Right ventricle myocardium superior (tissue), 1 donor: Measurements from ENCODE around the gene TMC6. TPM values are rescaled to one million over a fixed set of nuclear protein-coding genes. Genes with fewer than 3 reads are reported as not detected.
"Not testable (repeated sequence)": the region's sequence is repeated elsewhere in the genome, so short reads cannot be mapped to it uniquely, and the experiment has no call there.

ENCODE experiments used
- ATAC-seq: fragments of 200-7000 bp; cut with Tn5 transposase; one replicate; pipeline ENCODE4 v1.9.1; 2020; ENCODE audit warnings: mild to moderate bottlenecking; ENCODE audit not compliant: poor library complexity
- DNase-seq: peaks from one replicate; pipeline ENCODE4 v3.0.0-alpha.2; 2020
- intact Hi-C: fragments of 100-400 bp; cut with DNase I; formaldehyde crosslinking; loops from one replicate; pipeline ENCODE4 v1.11.2; 2022
- total RNA-seq: library from RNA; stranded (reverse); fragmentation: NEBNext Ultra II Directional; extraction: Animal tissue kit (Norgen Biotek cat#: 25700); gene quantifications from one replicate; pipeline ENCODE4 v1.2.1, GENCODE V29; 2021
- donor health status: DM: no; HTN: yes; CAD: no; lungs with severe emphysema.

TMC6 gene
- total RNA-seq, 1 donor from 2014 or later, result 57.2 TPM

- intact Hi-C loops, result no loop called here
- DNase-seq (no peak), ATAC-seq (no peak)
Observed at GRCh38 chr17:78105551-78105950, 23.0 kb downstream of the TMC6 start.

- DNase-seq (no peak), ATAC-seq (peak; percentile 28)
- intact Hi-C loops, result no loop called here
Observed at GRCh38 chr17:78105101-78105500, 23.5 kb downstream of the TMC6 start.

GRCh38 chr17:78104540-78104941 lies 24.0 kb downstream of the TMC6 start:
- intact Hi-C loops, result no loop called here
- ATAC-seq (no peak), DNase-seq (no peak)

- DNase-seq, result no peak
- no peak for ATAC-seq
- intact Hi-C loops, result no loop called here
Observed at GRCh38 chr17:78103311-78103710, 25.2 kb downstream of the TMC6 start.

- ATAC-seq (no peak), DNase-seq (no peak)
- intact Hi-C loops, result no loop called here
Observed at GRCh38 chr17:78101542-78101941, 27.0 kb downstream of the TMC6 start.

- no peak for DNase-seq
- no peak for ATAC-seq
- intact Hi-C loops, result no loop called here
Observed at GRCh38 chr17:78101112-78101511, 27.4 kb downstream of the TMC6 start.

GRCh38 chr17:78096093-78096492 lies 32.5 kb downstream of the TMC6 start:
- ATAC-seq, result no peak
- intact Hi-C loops, result no loop called here
- no peak for DNase-seq

GRCh38 chr17:78095035-78095434 lies 33.5 kb downstream of the TMC6 start:
- intact Hi-C loops, result no loop called here
- no peak for ATAC-seq
- DNase-seq, result no peak

GRCh38 chr17:78092794-78093324 lies 35.7 kb downstream of the TMC6 start:
- ATAC-seq, result no peak
- DNase-seq, result no peak
- intact Hi-C loops, result no loop called here

- no peak for DNase-seq
- intact Hi-C loops, result no loop called here
- peak; percentile 28 for ATAC-seq
Observed at GRCh38 chr17:78089576-78090281, 38.8 kb downstream of the TMC6 start.

GRCh38 chr17:78088529-78088928 lies 40.0 kb downstream of the TMC6 start:
- intact Hi-C loops, result no loop called here
- ATAC-seq, result no peak
- no peak for DNase-seq

GRCh38 chr17:78086740-78087139 lies 41.8 kb downstream of the TMC6 start:
- no peak for DNase-seq

GRCh38 chr17:78082988-78083387 lies 45.6 kb downstream of the TMC6 start:
- intact Hi-C loops, result no loop called here
- ATAC-seq (peak; percentile 25), DNase-seq (no peak)

More at GRCh38 chr17:78086740-78087139, 41.8 kb downstream of the TMC6 start:
- no peak for ATAC-seq
- intact Hi-C loops, result no loop called here

- not testable (repeated sequence) for ATAC-seq
Observed at GRCh38 chr17:78082355-78082872, 46.1 kb downstream of the TMC6 start.

GRCh38 chr17:78081551-78081950 lies 47.0 kb downstream of the TMC6 start:
- intact Hi-C loops, result no loop called here
- ATAC-seq, result peak; percentile 13
- DNase-seq, result no peak

More at GRCh38 chr17:78082355-78082872, 46.1 kb downstream of the TMC6 start:
- intact Hi-C loops, DNase-seq: not testable (repeated sequence)

GRCh38 chr17:78079253-78079652 lies 49.3 kb downstream of the TMC6 start:
- ATAC-seq, result peak; percentile 90
- DNase-seq, result peak; percentile 56
- intact Hi-C loops, result no loop called here

- DNase-seq (no peak), ATAC-seq (no peak)
- intact Hi-C loops, result no loop called here
Observed at GRCh38 chr17:78075545-78075944, 53.0 kb downstream of the TMC6 start.

- DNase-seq, result no peak
- intact Hi-C loops, result no loop called here
- ATAC-seq, result no peak
Observed at GRCh38 chr17:78075011-78075410, 53.5 kb downstream of the TMC6 start.

GRCh38 chr17:78072961-78073360 lies 55.6 kb downstream of the TMC6 start:
- ATAC-seq (no peak), DNase-seq (no peak)
- intact Hi-C loops, result no loop called here

- ATAC-seq (no peak), DNase-seq (no peak)
- intact Hi-C loops, result no loop called here
Observed at GRCh38 chr17:78069695-78070094, 58.9 kb downstream of the TMC6 start.
